Measurements from ENCODE around the gene GALE. TPM values are rescaled to one million over a fixed set of nuclear protein-coding genes. Genes with fewer than 3 reads are reported as not detected.

Gene GALE
- total and polyA plus RNA-seq, 2 of the 13 experiments (the other 11 are each of a cell fraction or from before 2014, with no cell fraction given) = 85.2 to 88.4 TPM

DNA sequence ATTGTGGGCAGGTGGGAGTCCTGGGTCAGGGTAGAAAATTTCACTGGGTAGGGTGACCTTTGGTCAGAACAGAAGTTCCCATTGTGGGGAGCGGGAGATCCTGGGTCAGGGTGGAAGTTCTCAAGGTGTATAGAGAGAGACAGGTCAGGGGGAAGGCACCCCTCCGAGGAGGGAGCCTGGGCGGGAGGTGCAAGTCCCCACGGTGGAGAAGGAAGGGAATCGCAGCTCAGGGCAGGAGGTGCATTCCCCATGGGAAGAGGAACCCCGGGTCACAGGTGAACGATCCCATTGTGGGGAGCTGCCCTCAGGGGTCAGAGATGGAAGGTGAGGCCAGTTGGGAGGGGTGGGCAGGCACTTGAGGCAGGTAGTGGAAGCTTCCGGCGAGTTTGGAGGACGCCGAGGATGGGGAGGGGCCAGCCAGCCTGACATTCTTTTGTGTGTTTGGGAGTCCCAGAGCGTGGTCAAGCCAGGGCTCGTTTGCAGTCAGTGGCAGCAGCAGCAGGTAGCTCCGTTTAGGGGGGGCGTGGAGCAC, 9.0 kb downstream of the GALE start:
- no peaks in the 10 kb centered on the region; a peak in 1 of 5 replicates for H3K27me3 ChIP-seq (ENCODE audit: control insufficient read depth in 1 of 2, insufficient read depth in 2 of 2, low read length in 2 of 2)
- POLR2A ChIA-PET = interaction anchor here (0.9 to 4.5 kb wide), 8 partner anchors 9 to 160 kb away, joined by 3 to 101 read pairs (median 7); partner anchors contain the start of genes GALE, HMGCL, PITHD1 and RPL11
- no peak overlapping the region for H2AFZ ChIP-seq (ENCODE audit: low read length)
- intact Hi-C loops (cut with micrococcal nuclease; ENCODE audit: unreplicated experiment) (loop anchor here (1.0 kb wide), 1 partner anchor 9 kb away; the partner anchor contains the start of gene GALE), in situ Hi-C loops (cut with HindIII; ENCODE audit: extremely low pct_ligation_motif_present, low pct_unique_long_range_greater_than_20kb) (no loop called here)
- no peak for DNase-seq (ENCODE audit: low spot score)
- peak overlapping the region; percentile 64 for H3K27ac ChIP-seq (ENCODE audit: extremely low read length, insufficient read depth, low read length)
- CTCF ChIA-PET (ENCODE audit: low intra/inter-chr PET ratio, low total read pairs) = no interaction called here
- H4K20me1 ChIP-seq (ENCODE audit: insufficient read depth, low read length) = peaks cover 4% of the 10 kb centered on the region; the same call in 1 of the 2 replicates
- peaks cover 34% of the 10 kb centered on the region for H3K4me1 ChIP-seq (ENCODE audit: insufficient read depth, low read length)
- H3K4me2 ChIP-seq (ENCODE audit: low read depth, low read length) = peak overlapping the region; percentile 99
- FAIRE-seq = peak; percentile 59
- peak; percentile 25 for ATAC-seq
- BruUV-seq (replicated peaks) = no TSS peak
- peak overlapping the region; percentile 88 for H3K9ac ChIP-seq (ENCODE audit: insufficient read depth, low read depth, low read length)
- WGBS (ENCODE audit: low lambda C conversion rate) = 0% methylated on average over 10 of the region's 15 CpGs
- peak overlapping the region; percentile 88 to 98 (median 97) for H3K4me3 ChIP-seq (replicated peaks in 1 of 3; ENCODE audit: insufficient read depth in 1 of 3, low read depth in 2 of 3, low read length in 3 of 3)
- peaks cover 16 to 42% of the 10 kb centered on the region in 2 experiments; a peak in 4 of 5 replicates for H3K36me3 ChIP-seq (replicated peaks in 1 of 2; ENCODE audit: control insufficient read depth in 1 of 2, insufficient read depth in 2 of 2, low read length in 2 of 2)
- H3K79me2 ChIP-seq (ENCODE audit: insufficient read depth, low read length) = peaks cover 22% of the 10 kb centered on the region
- no peaks in the 10 kb centered on the region for H3K9me3 ChIP-seq (ENCODE audit: low read length)
- peak in 1 of 2 experiments; percentile 14; a peak in 1 of 4 replicates for TF ChIP-seq NR2F1 (CRISPR knock-in tag; IDR thresholded peaks at IDR 0.05)
- TF ChIP-seq ZNF274 (CRISPR knock-in tag; IDR thresholded peaks at IDR 0.05) = 0 out of 2 replicates have a peak, but pooled peaks have one; percentile 48
- peak; percentile 61; the same call in 1 of the 2 replicates for TF ChIP-seq NR2F6 (IDR thresholded peaks at IDR 0.05)
- TF ChIP-seq NR2F6 (CRISPR knock-in tag; IDR thresholded peaks at IDR 0.05) = peak; percentile 56
- TF ChIP-seq, protein P1, sequence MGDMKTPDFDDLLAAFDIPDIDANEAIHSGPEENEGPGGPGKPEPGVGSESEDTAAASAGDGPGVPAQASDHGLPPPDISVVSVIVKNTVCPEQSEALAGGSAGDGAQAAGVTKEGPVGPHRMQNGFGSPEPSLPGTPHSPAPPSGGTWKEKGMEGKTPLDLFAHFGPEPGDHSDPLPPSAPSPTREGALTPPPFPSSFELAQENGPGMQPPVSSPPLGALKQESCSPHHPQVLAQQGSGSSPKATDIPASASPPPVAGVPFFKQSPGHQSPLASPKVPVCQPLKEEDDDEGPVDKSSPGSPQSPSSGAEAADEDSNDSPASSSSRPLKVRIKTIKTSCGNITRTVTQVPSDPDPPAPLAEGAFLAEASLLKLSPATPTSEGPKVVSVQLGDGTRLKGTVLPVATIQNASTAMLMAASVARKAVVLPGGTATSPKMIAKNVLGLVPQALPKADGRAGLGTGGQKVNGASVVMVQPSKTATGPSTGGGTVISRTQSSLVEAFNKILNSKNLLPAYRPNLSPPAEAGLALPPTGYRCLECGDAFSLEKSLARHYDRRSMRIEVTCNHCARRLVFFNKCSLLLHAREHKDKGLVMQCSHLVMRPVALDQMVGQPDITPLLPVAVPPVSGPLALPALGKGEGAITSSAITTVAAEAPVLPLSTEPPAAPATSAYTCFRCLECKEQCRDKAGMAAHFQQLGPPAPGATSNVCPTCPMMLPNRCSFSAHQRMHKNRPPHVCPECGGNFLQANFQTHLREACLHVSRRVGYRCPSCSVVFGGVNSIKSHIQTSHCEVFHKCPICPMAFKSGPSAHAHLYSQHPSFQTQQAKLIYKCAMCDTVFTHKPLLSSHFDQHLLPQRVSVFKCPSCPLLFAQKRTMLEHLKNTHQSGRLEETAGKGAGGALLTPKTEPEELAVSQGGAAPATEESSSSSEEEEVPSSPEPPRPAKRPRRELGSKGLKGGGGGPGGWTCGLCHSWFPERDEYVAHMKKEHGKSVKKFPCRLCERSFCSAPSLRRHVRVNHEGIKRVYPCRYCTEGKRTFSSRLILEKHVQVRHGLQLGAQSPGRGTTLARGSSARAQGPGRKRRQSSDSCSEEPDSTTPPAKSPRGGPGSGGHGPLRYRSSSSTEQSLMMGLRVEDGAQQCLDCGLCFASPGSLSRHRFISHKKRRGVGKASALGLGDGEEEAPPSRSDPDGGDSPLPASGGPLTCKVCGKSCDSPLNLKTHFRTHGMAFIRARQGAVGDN (CRISPR knock-in tag; IDR thresholded peaks at IDR 0.05) = peak; percentile 38; the same call in 1 of the 2 replicates
- TF ChIP-seq DNMT1 (CRISPR knock-in tag; IDR thresholded peaks at IDR 0.05) = 0 out of 2 replicates have a peak, but pooled peaks have one; percentile 33
- 0 out of 2 replicates have a peak, but pooled peaks have one; percentile 21 for TF ChIP-seq CBX5 (CRISPR knock-in tag; IDR thresholded peaks at IDR 0.05; ENCODE audit: borderline replicate concordance)
- TF ChIP-seq ARID2 (CRISPR knock-in tag; IDR thresholded peaks at IDR 0.05; ENCODE audit: borderline replicate concordance) = peak; percentile 70; the same call in 1 of the 2 replicates
- TF ChIP-seq, protein P2, sequence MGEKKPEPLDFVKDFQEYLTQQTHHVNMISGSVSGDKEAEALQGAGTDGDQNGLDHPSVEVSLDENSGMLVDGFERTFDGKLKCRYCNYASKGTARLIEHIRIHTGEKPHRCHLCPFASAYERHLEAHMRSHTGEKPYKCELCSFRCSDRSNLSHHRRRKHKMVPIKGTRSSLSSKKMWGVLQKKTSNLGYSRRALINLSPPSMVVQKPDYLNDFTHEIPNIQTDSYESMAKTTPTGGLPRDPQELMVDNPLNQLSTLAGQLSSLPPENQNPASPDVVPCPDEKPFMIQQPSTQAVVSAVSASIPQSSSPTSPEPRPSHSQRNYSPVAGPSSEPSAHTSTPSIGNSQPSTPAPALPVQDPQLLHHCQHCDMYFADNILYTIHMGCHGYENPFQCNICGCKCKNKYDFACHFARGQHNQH (CRISPR knock-in tag; IDR thresholded peaks at IDR 0.05) = no peak
- TF ChIP-seq ZNF772 (CRISPR knock-in tag; IDR thresholded peaks at IDR 0.05) = no peak
- TF ChIP-seq ZNF747 (CRISPR knock-in tag; IDR thresholded peaks at IDR 0.05; ENCODE audit: borderline replicate concordance) = no peak
- peak; percentile 52; the same call in 1 of the 2 replicates for TF ChIP-seq SAP130 (CRISPR knock-in tag; IDR thresholded peaks at IDR 0.05; ENCODE audit: low read depth)
- TF ChIP-seq ZNF20 (CRISPR knock-in tag; IDR thresholded peaks at IDR 0.05) = peak; percentile 51; the same call in 1 of the 2 replicates
- TF ChIP-seq MXI1 (IDR thresholded peaks at IDR 0.05; ENCODE audit: borderline replicate concordance, low read depth, low read length) = peak; percentile 46; the same call in 1 of the 3 replicates
- 0 out of 2 replicates have a peak, but pooled peaks have one; percentile 17 for TF ChIP-seq GABPB1 (CRISPR knock-in tag; IDR thresholded peaks at IDR 0.05)
- peak; percentile 89 for TF ChIP-seq ZNF780A (CRISPR knock-in tag; IDR thresholded peaks at IDR 0.05)
- TF ChIP-seq HIVEP1 (CRISPR knock-in tag; IDR thresholded peaks at IDR 0.05) = peak; percentile 46; the same call in 1 of the 2 replicates
- no peak for TF ChIP-seq GABPA (IDR thresholded peaks at IDR 0.05; ENCODE audit: low read depth, low read length)
- peak; percentile 68 for TF ChIP-seq GABPA (CRISPR knock-in tag; IDR thresholded peaks at IDR 0.05; ENCODE audit: low read depth)
- peak; percentile 37; the same call in 1 of the 2 replicates for TF ChIP-seq SALL1 (CRISPR knock-in tag; IDR thresholded peaks at IDR 0.05)
- TF ChIP-seq RXRB (CRISPR knock-in tag; IDR thresholded peaks at IDR 0.05; ENCODE audit: borderline replicate concordance) = no peak
